ENCODE measurements around the gene COL11A2. TPM values are rescaled to one million over a fixed set of nuclear protein-coding genes. Genes with fewer than 3 reads are reported as not detected.

The COL11A2 gene
- total and polyA plus RNA-seq, 12 donors = 0.52 to 8.7 (median 0.94) TPM

DNA sequence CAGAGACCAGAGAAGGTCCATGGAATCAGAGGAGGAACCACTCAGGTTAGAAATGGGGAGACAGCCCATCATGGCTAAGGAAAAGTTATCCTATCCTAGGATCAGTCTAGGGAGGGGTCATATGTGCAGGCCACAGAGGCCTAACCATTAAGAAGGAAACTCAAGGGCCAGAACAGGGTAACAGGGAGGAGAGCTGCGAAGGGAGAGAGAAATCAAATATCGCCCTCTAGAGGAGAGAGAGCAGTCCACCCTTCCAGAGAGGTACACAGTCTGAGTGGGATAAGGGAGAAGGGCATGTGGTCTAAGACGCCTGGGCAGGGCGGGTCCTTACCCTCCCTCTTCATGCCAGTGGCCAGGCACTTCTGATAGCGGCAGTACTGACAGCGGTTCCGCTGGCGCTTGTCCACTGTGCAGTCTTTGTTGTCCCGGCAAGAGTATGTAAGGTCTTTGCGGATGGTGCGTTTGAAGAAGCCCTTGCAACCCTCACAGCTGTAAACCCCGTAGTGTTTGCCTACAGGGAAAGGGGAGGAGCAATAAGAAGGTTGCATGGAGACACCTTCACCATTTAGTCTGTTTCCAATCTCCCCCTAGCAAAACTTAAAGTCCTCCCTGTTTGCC is 5.3 kb upstream of the COL11A2 start:
- ATAC-seq (peak in 7 of 8 donors; percentile 10 to 33 (median 27)), DNase-seq (peak in 1 of 2 donors; percentile 38)
- Histone ChIP-seq H3K9me3 (no peaks in the 10 kb centered on the region), H3K36me3 (peaks cover 0 to 54% (median 33%) of the 10 kb centered on the region in 9 donors), H3K27ac (peak overlapping the region in 7 of 10 donors; percentile 2 to 65 (median 26)), H3K27me3 (peaks cover 0 to 6% (median 0%) of the 10 kb centered on the region in 7 donors), H3K4me3 (no peak overlapping the region), H3K4me1 (peaks cover 22 to 62% (median 51%) of the 10 kb centered on the region in 9 donors)
- WGBS, 2 donors = 18 to 31% methylated on average over 12 of the region's 12 CpGs
- TF ChIP-seq, protein P1, sequence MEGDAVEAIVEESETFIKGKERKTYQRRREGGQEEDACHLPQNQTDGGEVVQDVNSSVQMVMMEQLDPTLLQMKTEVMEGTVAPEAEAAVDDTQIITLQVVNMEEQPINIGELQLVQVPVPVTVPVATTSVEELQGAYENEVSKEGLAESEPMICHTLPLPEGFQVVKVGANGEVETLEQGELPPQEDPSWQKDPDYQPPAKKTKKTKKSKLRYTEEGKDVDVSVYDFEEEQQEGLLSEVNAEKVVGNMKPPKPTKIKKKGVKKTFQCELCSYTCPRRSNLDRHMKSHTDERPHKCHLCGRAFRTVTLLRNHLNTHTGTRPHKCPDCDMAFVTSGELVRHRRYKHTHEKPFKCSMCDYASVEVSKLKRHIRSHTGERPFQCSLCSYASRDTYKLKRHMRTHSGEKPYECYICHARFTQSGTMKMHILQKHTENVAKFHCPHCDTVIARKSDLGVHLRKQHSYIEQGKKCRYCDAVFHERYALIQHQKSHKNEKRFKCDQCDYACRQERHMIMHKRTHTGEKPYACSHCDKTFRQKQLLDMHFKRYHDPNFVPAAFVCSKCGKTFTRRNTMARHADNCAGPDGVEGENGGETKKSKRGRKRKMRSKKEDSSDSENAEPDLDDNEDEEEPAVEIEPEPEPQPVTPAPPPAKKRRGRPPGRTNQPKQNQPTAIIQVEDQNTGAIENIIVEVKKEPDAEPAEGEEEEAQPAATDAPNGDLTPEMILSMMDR (IDR thresholded peaks at IDR 0.05) = peak; percentile 42 to 80 (median 71)
- intact Hi-C loops (cut with DNase I) = loop anchor here in 7 of 10 donors (2.0 to 5.0 kb wide), 3 partner anchors 35 to 230 kb away; partner anchors contain the start of gene BRD2 (in 1 of the 7)

DNA sequence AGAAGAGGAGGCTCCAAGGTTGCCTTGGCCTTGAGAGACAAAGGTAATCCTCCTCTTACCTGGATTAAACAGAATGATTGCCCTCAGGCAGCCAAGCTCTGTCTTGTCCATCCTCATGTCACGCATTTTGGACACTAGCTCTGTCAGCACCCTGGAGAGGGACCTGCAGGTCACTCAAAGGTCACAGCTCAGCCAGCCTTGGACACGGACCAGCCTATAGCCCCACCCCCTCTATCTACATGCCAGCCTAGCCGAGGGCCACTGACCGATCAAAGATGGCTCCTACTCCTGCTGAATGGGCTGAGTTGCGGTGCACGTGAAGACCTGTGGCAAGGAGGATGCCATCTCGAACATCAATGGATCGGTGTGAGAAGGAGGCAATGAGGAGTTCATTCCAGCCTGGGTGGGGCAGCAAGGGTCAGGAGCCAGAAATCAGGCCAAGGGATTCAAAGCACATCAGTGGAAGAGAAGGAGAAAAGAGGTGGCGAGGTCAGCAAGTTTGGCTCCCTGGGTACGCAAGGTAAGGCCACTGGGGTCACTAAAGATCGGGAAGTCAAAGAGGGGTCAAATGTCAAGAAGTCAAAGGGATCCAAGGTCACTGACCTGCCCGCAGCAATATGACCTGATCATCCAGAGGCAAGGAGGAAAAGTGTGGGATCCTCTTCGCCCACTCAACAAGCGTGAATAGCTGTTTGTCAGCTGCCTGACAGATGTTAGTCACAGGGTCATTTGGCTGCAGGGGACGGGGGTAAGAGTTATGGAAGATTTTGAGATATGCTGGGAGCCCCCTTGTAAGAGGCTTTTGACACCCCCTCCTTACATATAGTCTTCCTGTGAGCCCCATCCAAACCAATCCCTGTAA is 3.3 kb upstream of the COL11A2 start:
- DNase-seq (no peak), ATAC-seq (no peak)
- H3K9me3 ChIP-seq = no peaks in the 10 kb centered on the region
- 71 to 75% methylated on average over 15 of the region's 15 CpGs for WGBS, 2 donors
- H3K27ac ChIP-seq = no peak overlapping the region
- H3K36me3 ChIP-seq = peaks cover 0 to 44% (median 24%) of the 10 kb centered on the region in 9 donors
- intact Hi-C loops (cut with DNase I) = loop anchor here in 6 of 10 donors (5.0 kb wide), 2 partner anchors 33 to 228 kb away; partner anchors contain the start of gene BRD2 (in 1 of the 6)
- TF ChIP-seq, protein P1 (IDR thresholded peaks at IDR 0.05) = no peak
- peaks cover 0 to 26% (median 0%) of the 10 kb centered on the region in 7 donors for H3K27me3 ChIP-seq
- peaks cover 10 to 66% (median 44%) of the 10 kb centered on the region in 9 donors for H3K4me1 ChIP-seq
- no peak overlapping the region for H3K4me3 ChIP-seq

DNA sequence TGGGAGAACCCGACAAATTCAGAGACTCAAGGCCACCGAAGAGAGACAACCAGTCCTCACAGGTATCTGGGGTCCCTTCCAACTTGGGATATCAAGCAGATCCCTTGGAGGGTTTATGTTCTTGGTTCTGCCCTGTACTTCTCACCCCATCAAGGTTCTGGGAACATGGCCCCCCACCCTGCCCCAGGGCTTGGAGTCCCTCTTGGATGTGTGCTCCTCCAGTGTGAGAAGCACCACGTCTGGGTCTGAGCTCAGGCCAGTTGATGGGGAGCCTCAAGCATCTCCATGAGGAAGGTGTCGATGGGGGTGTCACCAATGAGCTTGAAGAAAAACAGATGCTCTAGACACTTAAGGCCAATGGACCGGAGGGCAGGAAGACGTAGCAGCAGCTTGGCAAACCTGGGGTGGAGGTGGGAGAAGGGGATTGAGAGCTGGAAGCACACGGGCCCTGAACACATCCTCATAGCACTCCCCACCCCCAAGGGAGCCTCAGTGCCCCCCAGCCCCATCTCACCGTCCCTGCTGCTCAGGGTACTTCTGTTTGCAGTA is 2.2 kb upstream of the COL11A2 start:
- DNase-seq (no peak), ATAC-seq (no peak)
- Histone ChIP-seq H3K27ac (peak overlapping the region in 1 of 10 donors; percentile 74), H3K36me3 (peaks cover 0 to 44% (median 24%) of the 10 kb centered on the region in 9 donors), H3K27me3 (peaks cover 0 to 35% (median 0%) of the 10 kb centered on the region in 7 donors), H3K4me1 (peaks cover 10 to 63% (median 42%) of the 10 kb centered on the region in 9 donors), H3K9me3 (no peaks in the 10 kb centered on the region), H3K4me3 (no peak overlapping the region)
- 50 to 66% methylated on average over 8 of the region's 8 CpGs for WGBS, 2 donors
- TF ChIP-seq, protein P1 (IDR thresholded peaks at IDR 0.05) = no peak
- intact Hi-C loops (cut with DNase I) = loop anchor here in 1 of 10 donors (1.0 kb wide), 1 partner anchor 16 kb away; no protein-coding TSS in a partner anchor

DNA sequence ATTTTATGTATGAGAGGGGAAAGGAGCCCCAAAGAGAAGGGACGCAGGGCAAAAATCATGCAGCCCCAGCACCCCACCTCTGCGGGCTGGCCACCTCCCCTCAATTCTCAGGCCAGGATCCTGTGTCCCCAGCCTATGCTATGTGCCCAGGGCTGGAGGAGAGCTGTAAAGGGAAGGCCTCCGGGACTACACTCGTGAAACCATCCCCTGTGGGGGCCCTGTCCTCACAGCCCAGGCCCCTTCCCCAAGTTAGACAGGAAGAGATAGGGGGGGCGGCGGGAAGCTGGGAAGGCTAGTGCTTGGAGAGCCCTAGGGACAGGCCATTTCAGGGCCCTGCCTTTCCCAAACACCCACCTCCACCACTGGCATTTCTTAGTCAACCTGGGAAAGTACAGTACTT is 1.4 kb upstream of the COL11A2 start:
- H3K4me1 ChIP-seq = peaks cover 5 to 54% (median 33%) of the 10 kb centered on the region in 9 donors
- no peak for DNase-seq

More for the DNA sequence above, 1.4 kb upstream of the COL11A2 start:
- TF ChIP-seq, protein P1 (IDR thresholded peaks at IDR 0.05) = no peak
- intact Hi-C loops (cut with DNase I) = loop anchor here in 1 of 10 donors (1.0 kb wide), 1 partner anchor 17 kb away; no protein-coding TSS in a partner anchor
- H3K36me3 ChIP-seq = peaks cover 0 to 44% (median 24%) of the 10 kb centered on the region in 9 donors
- peaks cover 0 to 35% (median 0%) of the 10 kb centered on the region in 7 donors for H3K27me3 ChIP-seq
- peak in 3 of 8 donors; percentile 2 to 6 (median 4) for ATAC-seq
- 47 to 56% methylated on average over 6 of the region's 6 CpGs for WGBS, 2 donors
- H3K27ac ChIP-seq = peak overlapping the region in 8 of 10 donors; percentile 23 to 80 (median 68)
- H3K9me3 ChIP-seq = no peaks in the 10 kb centered on the region
- H3K4me3 ChIP-seq = peak overlapping the region in 7 of 10 donors; percentile 33 to 56 (median 49)
